Measurements from ENCODE around the gene SLC1A2.

The SLC1A2 gene

DNA sequence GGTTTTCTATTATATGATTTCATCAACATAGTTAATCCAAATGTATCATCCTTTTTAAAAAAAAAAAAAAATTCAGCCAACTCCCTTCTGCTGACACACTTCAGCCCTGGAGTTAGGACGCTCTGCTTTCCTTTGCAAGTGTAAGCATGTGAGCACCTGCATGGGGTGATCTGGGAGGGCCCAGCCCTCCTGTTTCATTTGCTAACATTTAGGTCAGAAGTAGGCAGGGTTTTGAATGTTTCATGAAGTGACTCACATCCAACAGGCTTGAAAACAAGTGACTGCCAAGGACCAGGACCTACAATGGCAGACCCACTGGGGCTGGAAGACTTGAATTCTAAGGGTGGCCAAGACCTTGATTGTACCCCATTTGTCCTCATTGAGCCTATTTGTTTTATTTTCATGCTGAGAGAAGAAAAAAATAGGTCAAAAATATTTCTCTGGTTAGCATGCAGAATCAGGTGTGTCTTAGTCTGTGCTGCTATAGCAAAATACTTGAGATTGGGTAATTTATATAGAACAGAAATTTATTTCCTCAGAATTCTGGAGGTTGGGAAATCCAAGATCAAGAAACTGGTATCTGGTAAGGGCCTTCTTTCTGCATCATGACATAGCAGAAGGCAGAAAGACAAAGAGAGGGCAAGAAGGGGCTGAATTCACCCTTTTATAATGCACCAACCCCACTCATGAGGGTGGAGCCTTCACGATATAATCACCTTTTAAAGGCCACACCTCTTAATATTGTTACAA, 142.8 kb downstream of the SLC1A2 start:
- no peak for DNase-seq (ENCODE audit: low spot score in 2 of 2)
- no peaks in the 10 kb centered on the region for H3K9me3 ChIP-seq
- no peak overlapping the region for H3K4me3 ChIP-seq
- no peaks in the 10 kb centered on the region for H3K27me3 ChIP-seq (ENCODE audit: low read depth)
- H3K4me1 ChIP-seq: no peaks in the 10 kb centered on the region
- in situ Hi-C loops (cut with MboI; ENCODE audit: low sequenced_read_pairs): no loop called here
- no peaks in the 10 kb centered on the region for H3K36me3 ChIP-seq (replicated peaks)

DNA sequence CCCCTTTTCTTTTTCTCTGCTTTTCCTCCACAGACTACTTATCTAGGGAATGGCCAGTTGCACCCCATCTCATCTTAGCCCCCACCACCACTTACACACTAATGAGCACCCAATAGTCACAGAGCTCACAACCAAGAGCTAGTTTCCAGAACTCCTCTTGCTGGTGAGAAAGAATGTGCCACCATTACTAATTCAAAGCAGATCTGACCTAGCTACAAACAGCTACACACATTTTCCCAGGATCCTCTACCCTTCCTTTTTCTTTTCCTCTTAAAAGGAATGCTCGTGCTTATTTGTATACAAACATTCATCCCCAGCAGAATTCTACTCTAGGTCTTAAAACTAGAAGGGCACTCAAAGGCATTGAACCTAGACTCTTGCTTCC, 143.6 kb downstream of the SLC1A2 start:
- Histone ChIP-seq H3K4me1 (no peaks in the 10 kb centered on the region), H3K27me3 (ENCODE audit: low read depth) (no peaks in the 10 kb centered on the region), H3K36me3 (replicated peaks) (no peaks in the 10 kb centered on the region), H3K4me3 (no peak overlapping the region), H3K9me3 (no peaks in the 10 kb centered on the region)
- no peak for DNase-seq (ENCODE audit: low spot score in 2 of 2)
- in situ Hi-C loops (cut with MboI; ENCODE audit: low sequenced_read_pairs): no loop called here

DNA sequence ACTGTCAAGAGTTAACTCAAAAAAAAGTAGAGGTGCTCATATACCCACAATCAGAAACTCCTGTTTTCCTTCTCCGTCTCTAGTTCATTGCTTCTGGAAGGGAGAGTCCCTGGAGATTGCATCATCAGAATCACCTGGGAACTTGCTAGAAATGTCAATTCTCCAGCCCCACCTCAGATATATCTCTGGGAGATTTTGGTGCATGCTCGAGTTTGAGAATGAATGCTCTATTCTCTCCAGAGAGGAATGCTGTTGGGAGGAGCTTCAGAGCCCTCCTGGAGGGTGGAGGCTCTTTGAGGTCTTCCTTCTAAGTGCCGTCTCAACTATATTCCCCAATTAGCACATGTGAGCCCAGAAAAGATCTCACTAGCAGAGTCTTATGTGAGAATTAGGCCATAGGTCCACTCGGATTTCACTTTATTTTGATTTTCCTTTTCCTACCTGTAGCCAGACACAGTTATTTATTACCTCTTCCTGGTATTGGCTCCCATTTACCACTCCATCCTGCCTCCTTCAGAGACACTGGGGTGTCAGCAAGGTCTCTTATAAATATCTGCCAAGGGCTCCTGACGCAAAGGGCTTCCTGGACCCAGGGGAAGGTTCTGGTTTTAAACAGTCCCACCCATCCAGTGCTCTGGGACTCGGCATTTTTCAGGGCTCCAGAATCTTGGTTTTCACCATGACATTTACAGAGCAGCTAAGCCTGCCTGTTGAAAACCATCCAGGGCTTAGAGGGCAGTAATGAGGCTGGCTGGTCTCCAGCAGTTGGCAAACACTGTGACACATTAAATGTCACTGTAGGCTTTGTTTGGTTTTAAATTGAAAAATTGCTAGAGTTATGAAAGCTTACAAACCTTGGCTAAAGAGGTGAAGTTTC, 144.2 kb downstream of the SLC1A2 start:
- no peak for DNase-seq (ENCODE audit: low spot score in 2 of 2)
- in situ Hi-C loops (cut with MboI; ENCODE audit: low sequenced_read_pairs): no loop called here

DNA sequence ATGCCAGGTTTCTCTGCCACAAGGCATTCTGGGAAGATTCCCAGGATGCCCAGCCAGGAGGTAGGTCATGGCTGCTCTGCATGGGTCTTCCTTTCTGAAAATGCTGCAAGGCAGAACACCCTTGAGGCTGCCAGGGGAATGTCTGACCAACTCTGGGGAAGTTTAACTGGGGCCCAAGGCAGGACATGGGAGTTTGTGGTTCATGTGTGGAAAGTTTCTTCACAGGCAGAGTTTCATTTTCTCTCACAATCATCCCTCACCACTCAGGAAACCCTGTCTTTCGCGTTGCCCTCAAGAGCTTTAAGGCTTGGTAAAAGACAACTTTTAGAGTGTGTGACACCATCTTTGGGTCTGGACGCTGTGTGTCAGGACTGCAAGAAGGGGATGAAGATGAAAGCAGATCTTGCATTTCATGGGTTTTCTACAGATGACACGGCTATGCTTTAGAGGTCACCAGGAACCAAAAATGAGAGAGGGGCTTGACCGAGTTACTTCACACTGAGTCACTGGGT, 146.9 kb downstream of the SLC1A2 start:
- in situ Hi-C loops (cut with MboI; ENCODE audit: low sequenced_read_pairs): no loop called here
- no peak for DNase-seq (ENCODE audit: low spot score in 2 of 2)
- Histone ChIP-seq H3K4me3 (no peak overlapping the region), H3K27me3 (ENCODE audit: low read depth) (no peaks in the 10 kb centered on the region), H3K36me3 (replicated peaks) (no peaks in the 10 kb centered on the region), H3K9me3 (no peaks in the 10 kb centered on the region), H3K4me1 (no peaks in the 10 kb centered on the region)

More for the DNA sequence above, 144.2 kb downstream of the SLC1A2 start:
- Histone ChIP-seq H3K27me3 (ENCODE audit: low read depth) (no peaks in the 10 kb centered on the region), H3K4me3 (no peak overlapping the region), H3K4me1 (no peaks in the 10 kb centered on the region), H3K36me3 (replicated peaks) (no peaks in the 10 kb centered on the region), H3K9me3 (no peaks in the 10 kb centered on the region)

DNA sequence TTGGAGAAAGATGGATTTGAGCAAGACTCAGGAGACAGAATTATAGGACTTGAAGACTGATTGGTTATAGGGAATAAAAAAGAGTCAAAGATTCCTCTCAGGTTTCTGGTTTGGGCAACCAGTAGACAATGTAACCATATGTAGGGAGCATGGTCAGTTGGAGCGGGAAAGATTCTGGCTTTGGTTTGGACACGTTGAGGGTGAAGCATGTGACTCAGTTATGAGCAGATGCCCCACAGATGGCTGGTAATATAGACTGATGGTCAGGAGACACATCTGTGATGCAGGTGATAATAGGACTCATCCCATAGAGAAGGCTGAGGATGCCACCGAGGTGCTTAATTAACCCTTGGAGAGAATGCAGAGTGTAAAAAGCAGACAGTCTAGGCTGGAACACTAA, 148.3 kb downstream of the SLC1A2 start:
- H3K36me3 ChIP-seq (replicated peaks): no peaks in the 10 kb centered on the region
- H3K4me3 ChIP-seq: no peak overlapping the region
- in situ Hi-C loops (cut with MboI; ENCODE audit: low sequenced_read_pairs): no loop called here
- H3K9me3 ChIP-seq: no peaks in the 10 kb centered on the region
- DNase-seq (ENCODE audit: low spot score in 2 of 2): no peak
- H3K27me3 ChIP-seq (ENCODE audit: low read depth): peaks cover 2% of the 10 kb centered on the region; the same call in 1 of the 2 replicates
- H3K4me1 ChIP-seq: no peaks in the 10 kb centered on the region

DNA sequence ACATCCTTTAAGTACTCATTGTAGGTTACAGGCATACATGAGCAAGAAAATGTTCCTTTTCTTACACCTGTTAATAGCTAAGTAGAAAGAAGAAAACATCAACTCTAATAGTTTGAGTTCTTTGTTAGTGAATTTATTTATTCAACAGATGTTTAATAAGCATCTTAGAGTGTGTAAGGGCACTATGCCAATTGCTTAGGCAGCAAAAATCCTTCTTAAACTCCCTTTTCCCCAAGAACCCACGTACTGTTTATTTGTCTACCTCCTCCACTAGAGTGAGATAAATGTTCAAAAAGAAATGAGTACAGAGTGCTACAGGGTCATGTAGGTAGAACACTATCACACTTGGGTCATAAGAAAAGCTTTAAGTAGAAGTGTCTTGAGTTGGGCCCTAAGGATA, 149.0 kb downstream of the SLC1A2 start:
- Histone ChIP-seq H3K27me3 (ENCODE audit: low read depth) (peaks cover 3% of the 10 kb centered on the region; the same call in 1 of the 2 replicates), H3K4me3 (no peak overlapping the region), H3K9me3 (no peaks in the 10 kb centered on the region), H3K4me1 (no peaks in the 10 kb centered on the region), H3K36me3 (replicated peaks) (no peaks in the 10 kb centered on the region)
- DNase-seq (ENCODE audit: low spot score in 2 of 2): no peak
- in situ Hi-C loops (cut with MboI; ENCODE audit: low sequenced_read_pairs): no loop called here

DNA sequence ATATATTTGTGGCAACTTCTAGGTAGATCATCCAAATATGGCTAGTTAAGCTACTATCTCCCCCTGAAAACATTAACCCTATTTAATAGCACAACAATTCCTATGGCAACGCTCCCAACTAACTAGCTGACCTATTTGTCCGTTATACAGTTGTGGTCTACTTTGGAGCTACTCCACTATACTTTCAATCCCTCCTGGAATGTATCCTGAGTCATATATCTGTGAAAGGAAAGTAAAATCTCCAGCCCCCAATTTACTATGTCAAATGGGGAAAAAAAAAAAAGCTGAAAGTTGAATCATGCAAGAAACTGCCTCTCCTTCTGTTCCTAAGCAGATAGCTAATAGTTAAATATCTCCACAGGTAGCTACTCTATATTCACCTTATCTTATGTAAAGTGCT, 151.9 kb downstream of the SLC1A2 start:
- Histone ChIP-seq H3K4me1 (no peaks in the 10 kb centered on the region), H3K27me3 (ENCODE audit: low read depth) (peaks cover 3% of the 10 kb centered on the region; the same call in 1 of the 2 replicates), H3K9me3 (no peaks in the 10 kb centered on the region), H3K4me3 (no peak overlapping the region), H3K36me3 (replicated peaks) (no peaks in the 10 kb centered on the region)
- no peak for DNase-seq (ENCODE audit: low spot score in 2 of 2)
- in situ Hi-C loops (cut with MboI; ENCODE audit: low sequenced_read_pairs): no loop called here

DNA sequence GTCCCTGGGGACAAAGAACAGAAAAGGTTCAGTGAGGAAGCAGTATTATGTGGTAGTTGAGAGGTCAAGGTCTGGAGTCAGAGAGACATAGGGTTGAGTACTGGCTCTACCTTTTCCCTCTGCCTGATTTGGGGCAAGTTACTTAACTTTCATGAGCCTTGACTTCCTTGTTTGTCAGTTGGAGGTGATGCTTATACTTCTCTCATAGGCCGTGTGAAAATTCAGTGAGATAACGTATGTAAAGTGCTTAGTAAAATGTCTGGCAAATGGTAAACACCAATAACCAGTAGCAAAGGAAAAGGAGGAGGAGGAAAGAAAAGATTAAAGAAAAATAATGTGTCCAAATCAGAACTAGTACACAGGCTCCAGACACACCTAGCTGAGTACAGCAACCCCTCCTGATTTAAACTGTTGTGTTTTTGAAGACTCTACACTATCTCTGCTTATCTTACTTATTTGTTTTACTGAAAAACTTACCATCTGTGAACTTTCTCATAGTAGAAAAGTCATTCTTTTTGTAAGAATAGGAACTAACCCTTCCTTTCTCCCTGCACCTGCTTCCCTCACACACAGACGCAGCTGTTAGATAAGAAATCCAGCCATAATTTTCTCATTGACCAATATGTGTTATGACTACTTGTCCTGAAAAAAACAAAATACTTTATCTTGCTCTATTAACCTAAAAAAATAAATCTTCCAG, 153.5 kb downstream of the SLC1A2 start:
- no peaks in the 10 kb centered on the region for H3K36me3 ChIP-seq (replicated peaks)
- no peak overlapping the region for H3K4me3 ChIP-seq
- in situ Hi-C loops (cut with MboI; ENCODE audit: low sequenced_read_pairs): no loop called here
- no peaks in the 10 kb centered on the region for H3K4me1 ChIP-seq
- no peaks in the 10 kb centered on the region for H3K9me3 ChIP-seq
- DNase-seq (ENCODE audit: low spot score in 2 of 2): no peak
- H3K27me3 ChIP-seq (ENCODE audit: low read depth): peaks cover 3% of the 10 kb centered on the region; the same call in 1 of the 2 replicates

DNA sequence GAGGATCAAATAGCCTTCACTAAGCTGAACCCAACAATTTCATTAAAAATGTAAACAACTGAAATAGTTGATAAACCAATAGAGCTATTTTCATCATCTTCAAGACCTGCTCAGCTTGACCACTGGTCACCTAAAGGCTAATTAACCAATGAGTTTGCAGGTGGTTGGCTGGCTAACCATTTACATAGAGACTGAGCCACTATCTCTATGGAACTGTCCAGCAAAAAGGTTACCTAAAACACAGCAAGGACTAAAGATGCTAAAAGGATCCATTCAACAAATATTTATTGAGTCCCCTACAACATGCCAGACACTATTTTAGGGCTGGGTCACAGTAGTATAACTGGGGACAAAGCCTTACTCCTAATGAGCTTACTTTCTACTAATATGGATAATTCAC, 156.6 kb downstream of the SLC1A2 start:
- no peaks in the 10 kb centered on the region for H3K4me1 ChIP-seq
- peaks cover 5% of the 10 kb centered on the region for H3K27me3 ChIP-seq (ENCODE audit: low read depth)
- H3K4me3 ChIP-seq: no peak overlapping the region
- H3K9me3 ChIP-seq: no peaks in the 10 kb centered on the region
- no peak for DNase-seq (ENCODE audit: low spot score in 2 of 2)
- H3K36me3 ChIP-seq (replicated peaks): no peaks in the 10 kb centered on the region
- in situ Hi-C loops (cut with MboI; ENCODE audit: low sequenced_read_pairs): no loop called here

DNA sequence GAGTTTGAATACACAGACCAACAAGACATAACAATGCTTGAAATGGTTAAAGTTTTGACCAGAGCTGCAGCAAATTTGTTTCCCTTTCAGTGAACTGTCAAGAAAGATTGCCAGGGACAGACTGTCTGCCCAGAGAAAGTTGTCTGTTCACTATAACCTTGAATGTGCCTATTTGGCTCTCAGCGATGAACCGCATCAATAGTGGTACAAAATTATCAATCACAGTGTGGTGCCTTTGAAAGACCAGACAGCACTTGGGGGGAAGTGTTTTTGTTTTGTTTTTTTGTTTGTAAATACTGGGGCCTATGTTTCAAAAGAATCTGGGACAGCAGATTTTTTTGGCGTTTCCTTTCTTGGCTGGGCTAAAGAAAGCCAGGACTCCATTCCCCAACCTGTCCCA, 157.3 kb downstream of the SLC1A2 start:
- H3K4me3 ChIP-seq: no peak overlapping the region
- no peak for DNase-seq (ENCODE audit: low spot score in 2 of 2)
- peaks cover 5% of the 10 kb centered on the region for H3K27me3 ChIP-seq (ENCODE audit: low read depth)
- H3K9me3 ChIP-seq: no peaks in the 10 kb centered on the region
- no peaks in the 10 kb centered on the region for H3K4me1 ChIP-seq
- no peaks in the 10 kb centered on the region for H3K36me3 ChIP-seq (replicated peaks)
- in situ Hi-C loops (cut with MboI; ENCODE audit: low sequenced_read_pairs): no loop called here

DNA sequence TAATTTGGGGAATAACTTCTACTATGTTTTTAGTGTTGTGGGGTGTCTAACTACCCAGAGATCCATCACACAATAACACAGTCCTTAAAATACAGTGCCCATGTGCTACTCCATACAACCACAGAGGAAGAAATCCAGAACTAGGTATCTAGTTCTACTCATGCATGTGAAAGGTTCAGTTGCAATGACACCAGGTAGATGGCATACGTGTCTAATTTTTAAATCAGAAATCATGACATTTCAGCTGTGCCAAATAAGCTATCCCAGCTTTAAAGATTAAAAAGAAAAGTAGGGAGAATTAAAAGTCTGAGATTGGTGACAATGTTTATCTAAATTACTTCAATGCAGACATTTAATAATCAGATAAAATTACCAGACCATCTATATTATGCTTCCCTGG, 158.2 kb downstream of the SLC1A2 start:
- in situ Hi-C loops (cut with MboI; ENCODE audit: low sequenced_read_pairs): no loop called here
- Histone ChIP-seq H3K4me3 (no peak overlapping the region), H3K36me3 (replicated peaks) (no peaks in the 10 kb centered on the region), H3K4me1 (no peaks in the 10 kb centered on the region), H3K27me3 (ENCODE audit: low read depth) (peaks cover 5% of the 10 kb centered on the region), H3K9me3 (no peaks in the 10 kb centered on the region)
- no peak for DNase-seq (ENCODE audit: low spot score in 2 of 2)

DNA sequence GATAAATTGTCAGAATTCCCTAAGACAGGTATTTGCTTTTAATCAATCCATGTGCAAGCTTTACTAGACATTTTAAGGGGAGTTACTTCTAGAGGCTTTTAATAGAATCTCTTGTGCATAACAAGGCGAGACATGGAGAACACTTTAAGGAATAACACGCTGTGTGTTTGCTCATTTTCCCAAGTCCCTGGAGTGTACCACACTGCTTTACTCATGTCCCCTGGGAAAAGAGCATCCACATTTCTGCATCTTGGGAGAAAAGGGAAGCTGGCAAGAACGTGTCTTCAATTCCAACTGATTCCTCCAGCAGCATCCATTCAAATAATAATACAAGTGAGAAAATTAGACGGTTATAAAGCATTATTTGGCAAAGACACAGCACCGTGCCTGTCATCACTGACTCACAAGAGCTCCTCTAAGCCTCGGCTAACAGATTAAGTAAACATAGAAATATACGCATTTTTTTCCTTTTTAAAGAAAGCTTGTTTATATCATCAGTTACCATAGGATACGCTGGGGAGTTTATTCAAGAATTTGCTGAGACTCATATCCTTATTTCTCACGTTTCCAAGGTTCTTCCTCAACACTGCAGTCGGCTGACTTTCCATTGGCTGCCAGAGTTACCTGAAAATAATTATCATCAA, 158.9 kb downstream of the SLC1A2 start:
- no peaks in the 10 kb centered on the region for H3K9me3 ChIP-seq
- in situ Hi-C loops (cut with MboI; ENCODE audit: low sequenced_read_pairs): no loop called here
- no peaks in the 10 kb centered on the region for H3K4me1 ChIP-seq
- no peak overlapping the region for H3K4me3 ChIP-seq
- H3K36me3 ChIP-seq (replicated peaks): no peaks in the 10 kb centered on the region
- DNase-seq (ENCODE audit: low spot score in 2 of 2): no peak
- peaks cover 2% of the 10 kb centered on the region; the same call in 1 of the 2 replicates for H3K27me3 ChIP-seq (ENCODE audit: low read depth)

DNA sequence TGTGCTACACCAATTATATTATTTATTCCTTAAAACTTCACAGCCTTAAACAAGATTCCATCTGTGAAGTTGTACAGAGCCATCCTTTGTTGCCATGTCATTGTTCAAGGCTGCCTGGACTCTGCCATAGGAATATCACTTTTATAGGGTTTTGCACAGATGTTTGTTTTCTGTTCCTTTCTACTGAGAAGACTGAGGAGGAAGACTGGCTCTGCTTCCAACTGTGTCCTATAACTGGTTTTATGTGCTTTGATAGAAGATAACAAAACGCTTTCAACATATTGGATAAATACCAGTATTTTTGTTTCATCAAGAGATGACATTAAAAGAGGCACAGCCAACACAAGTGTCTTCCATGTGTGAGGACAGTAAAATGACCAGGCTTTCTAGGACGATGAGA, 159.8 kb downstream of the SLC1A2 start:
- Histone ChIP-seq H3K4me1 (no peaks in the 10 kb centered on the region), H3K36me3 (replicated peaks) (no peaks in the 10 kb centered on the region), H3K27me3 (ENCODE audit: low read depth) (peaks cover 2% of the 10 kb centered on the region; the same call in 1 of the 2 replicates), H3K9me3 (no peaks in the 10 kb centered on the region), H3K4me3 (no peak overlapping the region)
- DNase-seq (ENCODE audit: low spot score in 2 of 2): no peak
- in situ Hi-C loops (cut with MboI; ENCODE audit: low sequenced_read_pairs): no loop called here
